Activated CD4-positive, alpha-beta T cell treated with anti-CD3 and anti-CD28 coated beads, Interleukin-2, amount 50 U/mL, for 48 hours (primary cell): ENCODE data around the gene CEP192.
"Not testable (repeated sequence)": the region's sequence is repeated elsewhere in the genome, so short reads cannot be mapped to it uniquely, and the experiment has no call there.

Experiments
- DNase-seq, 2 experiments: peaks; one replicate each; pipeline ENCODE4 v3.0.0-alpha.2; 2020

CEP192 gene

DNA sequence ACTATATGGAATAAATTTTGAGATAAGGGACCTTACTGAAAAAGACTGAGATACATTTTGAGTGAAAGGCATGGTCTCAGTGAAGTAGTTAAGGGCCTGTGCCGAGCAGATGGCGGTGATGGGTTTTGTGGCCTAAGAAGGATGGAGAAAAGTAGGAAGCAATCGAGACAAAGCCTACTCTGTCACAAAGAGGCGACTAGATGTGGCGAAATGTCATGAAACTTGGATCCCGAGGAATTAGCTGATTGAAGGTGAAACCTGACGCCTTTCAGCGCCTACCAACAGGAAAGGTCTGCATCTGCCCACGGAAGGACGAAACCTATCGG, 558 bp upstream of the CEP192 start:
- no peak for DNase-seq

DNA sequence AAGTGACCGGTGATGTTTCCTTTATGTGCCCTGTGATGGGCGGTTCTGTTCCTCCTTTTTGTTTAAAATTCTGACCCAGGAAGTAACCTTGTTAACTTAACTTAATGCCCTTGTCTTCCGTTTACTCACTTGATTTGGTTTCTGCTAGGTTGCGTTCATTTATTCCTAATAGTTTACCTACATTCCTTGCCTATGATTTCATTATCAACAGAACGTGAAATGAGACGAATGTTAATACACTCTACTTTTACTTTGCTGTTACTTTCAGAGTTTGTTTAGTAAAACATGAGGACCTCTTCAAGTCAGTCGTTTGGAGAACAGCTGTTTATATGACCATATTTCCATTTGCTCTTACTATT, 638 bp downstream of the CEP192 start:
- no peak for DNase-seq

DNA sequence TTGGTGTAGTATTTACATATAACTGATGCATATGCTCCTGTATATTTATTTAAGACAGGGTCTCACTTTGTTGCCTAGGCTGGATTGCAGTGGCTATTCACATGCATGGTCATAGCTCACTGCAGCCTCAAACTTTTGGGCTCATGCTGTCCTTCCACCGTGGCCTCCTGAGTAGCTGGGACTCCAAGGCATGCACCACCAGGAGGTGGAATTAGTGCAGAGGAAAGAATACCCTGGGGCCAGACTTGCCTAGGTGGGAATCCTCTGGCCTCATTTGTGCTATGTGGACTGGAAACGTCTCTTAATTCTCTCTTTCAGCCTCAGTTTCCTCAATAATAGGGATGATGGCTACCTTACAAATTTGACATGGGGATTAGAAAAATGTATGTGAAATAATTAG, 2.3 kb downstream of the CEP192 start:
- no peak for DNase-seq

DNA sequence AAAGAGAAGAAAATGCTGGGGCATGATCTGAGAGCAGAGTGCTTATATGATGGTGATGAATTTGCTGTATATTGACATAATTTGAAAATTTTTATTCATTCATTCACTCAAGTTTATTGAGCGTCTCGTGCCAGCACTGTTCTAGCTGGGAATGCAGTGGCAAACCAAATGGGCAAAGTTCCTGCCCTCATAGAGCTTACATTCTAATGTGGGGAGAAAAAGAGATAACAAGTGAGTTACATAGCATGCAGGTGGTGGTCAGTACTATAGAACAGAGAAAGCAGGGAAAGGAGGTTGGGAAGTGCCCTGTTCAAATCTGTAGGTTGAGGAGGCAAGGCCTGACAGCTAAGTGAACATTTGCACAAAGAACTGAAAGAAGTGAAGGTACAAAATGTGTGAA, 4.3 kb downstream of the CEP192 start:
- DNase-seq: no peak

DNA sequence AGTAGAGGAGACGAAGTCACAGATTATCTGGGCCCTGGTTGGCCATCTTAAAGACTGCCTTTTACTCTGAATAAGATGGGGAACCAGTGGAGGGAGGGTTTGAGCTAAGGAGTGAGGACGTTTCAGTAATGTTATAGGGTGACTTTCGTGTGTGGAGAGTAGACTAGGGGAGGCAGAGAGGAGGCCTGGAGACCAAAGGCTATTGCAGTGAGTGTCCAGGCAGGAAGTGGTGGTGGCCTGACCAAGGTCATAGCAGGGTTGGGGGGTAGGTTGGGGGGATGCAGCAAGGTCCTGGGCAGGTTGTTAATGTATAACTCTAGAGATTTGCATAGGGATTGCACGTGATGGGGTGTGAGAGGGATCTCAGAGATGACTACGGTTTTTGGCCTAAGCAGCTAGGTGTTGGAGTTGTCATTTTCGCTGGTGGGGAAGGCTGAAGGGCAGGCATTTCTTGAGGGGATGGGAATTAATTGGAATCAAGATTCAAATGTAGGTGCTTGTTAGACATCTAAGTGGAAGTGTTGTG, 4.9 kb downstream of the CEP192 start:
- DNase-seq: no peak

DNA sequence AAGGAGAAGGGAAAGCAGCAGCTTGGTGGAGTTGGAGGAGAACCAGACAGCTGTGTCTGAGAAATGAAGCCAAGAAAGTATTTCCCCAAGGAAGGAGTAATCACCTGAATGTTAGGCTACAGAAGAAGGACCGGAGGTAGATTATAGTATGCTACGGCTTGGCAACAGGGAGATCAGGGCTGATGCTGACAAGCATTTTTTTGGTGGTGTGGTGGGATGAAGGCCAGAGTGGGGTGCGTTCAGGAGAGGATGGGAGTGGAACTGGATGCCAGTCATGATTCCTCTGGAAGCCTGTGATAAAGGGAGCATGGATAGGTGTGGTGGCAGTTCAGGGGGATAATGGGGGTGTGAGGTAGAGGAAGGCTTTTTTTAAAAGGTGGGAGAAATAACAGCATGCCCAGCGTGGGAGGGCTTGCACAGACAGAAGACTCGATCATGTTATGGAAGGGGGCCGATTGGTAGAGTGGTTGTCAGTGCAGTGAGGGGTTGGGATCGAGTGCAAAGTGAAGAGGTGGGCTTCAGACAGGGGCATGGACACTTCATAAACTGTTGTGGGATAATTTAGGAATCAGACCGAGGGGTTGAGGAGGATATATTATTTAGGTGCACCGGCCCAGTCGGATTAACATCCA, 5.6 kb downstream of the CEP192 start:
- DNase-seq: no peak

DNA sequence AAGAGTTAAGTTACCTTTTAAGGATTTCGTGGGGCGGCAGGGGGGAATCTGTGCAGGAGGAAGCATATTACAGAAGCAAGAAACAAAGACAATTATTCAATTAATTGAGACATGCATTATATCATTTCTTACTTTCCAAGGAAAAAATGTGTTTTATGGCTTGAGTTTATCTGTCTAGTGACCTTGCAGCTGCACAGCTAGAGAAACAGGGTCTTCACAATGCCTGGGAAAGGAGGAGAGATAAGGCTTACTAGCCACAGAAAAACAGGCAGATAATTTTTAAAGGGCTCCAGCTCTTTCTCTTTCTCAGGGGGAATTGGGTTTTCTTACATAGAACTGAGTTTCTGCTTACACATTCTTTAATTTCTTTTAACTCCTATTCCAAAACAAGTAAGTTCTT, 6.2 kb downstream of the CEP192 start:
- not testable (repeated sequence) for DNase-seq

DNA sequence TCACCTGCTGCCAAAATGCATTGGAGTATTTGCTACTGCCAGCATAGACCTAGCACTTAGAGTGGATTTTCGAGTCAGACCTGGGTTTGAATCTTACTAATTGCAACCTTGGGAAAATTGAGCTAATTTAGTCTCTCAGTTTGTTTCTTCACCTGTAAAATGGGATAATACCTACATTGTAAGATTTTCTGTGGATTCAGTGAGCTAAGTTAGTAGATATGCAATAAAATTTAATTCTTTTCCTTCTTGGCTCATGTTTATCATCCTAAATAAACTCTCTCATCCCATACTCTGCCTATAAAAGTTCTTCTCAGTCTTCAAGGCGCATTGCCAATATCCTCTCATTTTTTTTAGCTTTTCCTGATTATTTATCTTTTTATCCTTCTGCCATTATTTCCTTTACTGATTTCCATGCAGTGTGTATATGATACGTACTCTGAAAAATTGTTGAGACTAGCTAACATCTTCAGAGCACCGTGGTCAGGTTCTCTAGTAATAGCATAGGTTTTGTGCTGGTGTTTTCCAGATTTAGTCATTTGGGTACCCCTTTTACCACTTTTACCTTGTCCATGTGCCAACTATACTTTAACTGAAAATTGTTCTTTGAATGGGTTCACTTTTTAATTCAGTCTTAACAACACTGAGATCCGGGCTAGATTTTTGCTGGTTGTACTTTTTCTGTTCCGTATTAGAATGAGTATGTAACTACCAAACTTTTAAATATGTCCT, 7.3 kb downstream of the CEP192 start:
- no peak for DNase-seq

DNA sequence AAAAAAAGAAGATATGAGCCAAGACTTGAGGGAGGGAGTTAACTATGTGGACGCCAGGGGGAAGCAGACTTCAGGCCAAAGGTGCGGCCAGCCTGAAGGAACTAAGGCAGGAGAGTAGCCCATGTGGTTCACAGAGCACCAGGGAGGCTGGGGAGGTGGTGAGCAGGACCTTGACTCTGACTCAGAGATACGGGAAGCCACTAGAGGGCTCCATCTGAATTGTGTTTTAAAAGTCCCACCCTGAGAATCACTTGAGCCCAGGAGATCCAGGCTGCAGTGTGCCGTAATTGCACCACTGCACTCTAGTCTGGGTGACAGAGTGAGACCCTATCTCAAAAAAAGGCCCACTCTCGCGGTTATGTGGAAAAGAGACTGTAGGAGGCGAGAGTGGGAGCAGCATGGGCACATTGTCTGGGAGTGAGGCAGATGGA, 12.3 kb downstream of the CEP192 start:
- peak in 1 of 2 experiments; percentile 35 for DNase-seq

DNA sequence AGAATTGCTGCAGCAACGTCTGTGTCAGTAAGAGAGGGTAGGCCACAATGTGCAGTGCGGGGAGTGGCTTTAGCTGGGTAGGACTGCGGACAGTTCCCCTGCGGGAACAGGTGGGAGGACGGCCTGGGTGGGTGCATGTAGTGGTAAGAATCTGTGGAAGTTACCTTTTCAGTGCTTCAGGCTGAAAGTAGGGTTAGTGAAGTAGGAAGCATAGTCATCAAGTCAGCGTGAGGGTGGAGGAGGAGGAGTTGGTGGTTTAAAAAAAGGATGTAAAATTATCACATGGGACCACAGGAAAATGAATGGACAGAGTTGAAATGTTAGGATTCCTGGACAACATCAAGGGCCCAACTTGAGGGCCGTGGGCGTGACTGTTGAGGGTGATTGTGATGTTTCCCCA, 13.2 kb downstream of the CEP192 start:
- no peak for DNase-seq

DNA sequence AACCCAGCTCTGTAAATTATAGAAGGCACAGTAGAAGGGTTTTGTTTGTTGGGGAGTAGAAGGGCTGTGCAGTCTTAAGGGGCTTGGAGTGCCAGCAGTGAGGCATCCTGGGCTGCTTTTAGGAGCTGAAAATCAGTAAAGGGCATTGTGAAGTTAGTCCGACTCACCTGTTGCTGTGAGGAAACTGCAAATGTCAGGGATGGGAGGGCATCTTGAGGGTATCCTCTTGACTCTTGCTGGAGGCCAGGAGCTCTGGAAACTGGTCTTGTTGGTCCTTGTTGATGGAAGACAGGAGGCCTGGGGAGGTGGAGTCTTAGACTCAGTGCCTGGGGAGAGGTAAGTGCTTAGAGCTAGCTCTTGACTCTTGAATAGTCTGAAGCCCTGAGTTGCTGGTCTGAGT, 14.1 kb downstream of the CEP192 start:
- DNase-seq: no peak

DNA sequence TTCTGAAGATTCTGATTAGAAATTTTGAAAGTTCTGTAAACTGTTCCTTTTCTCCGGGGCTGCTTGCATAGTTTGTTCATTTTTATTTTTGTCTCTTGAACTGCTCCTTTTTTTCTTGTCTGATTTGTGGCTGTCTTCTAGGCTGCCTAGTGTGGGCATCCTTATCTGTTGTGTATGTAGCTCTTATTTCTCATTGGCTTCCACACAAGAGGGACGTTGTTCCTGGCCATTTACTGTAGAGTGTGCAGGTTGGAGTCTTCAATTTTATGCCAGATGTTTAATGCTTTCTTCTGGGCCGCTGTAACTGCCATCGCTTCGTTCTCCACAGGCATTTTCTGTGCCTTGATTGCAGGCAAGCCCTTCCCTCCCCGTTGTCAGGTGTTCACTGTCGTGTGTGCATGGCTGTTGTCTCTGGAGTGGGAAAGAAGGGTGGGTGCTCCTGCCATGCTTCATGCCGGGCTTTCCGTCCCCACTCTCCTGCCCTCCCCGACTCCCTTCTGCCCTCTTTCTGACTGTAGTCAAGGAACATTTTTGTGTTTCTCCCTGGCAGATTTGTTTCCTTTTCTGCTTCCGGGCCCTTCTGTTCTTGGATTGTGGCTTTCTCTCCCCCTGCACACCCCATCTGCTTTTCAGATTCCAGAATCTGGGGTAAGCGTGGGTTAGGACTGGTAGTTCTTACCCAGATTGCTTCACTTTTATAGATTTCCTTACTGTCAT, 15.5 kb downstream of the CEP192 start:
- no peak for DNase-seq

DNA sequence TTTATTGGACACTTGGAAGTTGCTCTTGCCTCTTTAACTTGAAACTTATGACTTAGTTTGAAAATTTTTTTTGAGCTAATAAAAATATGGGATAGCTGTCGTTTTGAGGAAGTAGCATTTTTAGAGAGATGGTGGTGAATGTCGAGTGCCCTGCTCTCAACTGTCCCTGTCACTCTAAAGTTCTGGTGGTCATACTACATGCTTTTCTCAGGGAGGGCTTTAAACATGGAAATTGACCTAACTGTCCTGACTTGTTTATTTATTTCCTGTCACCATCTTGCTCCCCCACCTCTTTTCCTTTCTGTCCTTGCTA, 16.0 kb downstream of the CEP192 start:
- no peak for DNase-seq

DNA sequence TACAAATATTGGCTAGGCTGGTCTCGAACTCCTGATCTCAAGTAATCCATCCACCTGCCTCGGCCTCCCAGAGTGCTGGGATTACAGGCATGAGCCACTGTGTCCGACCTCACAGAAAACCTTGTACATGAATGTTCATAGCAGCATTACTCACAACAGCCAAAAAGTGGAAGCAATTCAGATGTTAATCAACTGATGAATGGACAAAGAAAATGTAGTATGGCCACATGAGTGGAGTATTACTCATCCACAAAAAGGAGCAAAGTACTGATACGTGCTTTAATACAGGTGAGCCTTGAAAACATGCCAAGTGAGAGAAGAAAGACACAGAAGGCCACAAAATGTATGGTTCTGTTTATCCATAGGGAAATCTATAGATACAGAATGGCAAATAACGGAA, 20.6 kb downstream of the CEP192 start:
- DNase-seq: no peak

DNA sequence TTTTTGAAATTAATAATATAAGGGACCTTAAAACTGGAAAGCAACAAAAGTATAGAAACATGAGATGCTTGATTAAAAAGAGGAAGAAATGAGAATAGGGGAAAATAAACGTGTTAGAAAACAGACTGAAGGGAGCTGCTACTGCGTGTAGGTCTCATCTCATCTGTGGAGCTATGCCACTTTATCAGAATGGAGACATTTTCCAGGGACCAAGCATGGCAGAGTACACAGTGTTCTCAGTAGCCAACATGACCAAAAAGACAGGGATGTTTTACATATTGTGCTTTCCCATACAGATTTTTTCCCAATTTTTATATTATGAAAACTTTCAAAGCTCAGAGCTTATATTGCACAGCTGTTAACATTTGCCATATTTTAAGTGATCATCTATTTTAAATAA, 23.1 kb downstream of the CEP192 start:
- no peak for DNase-seq

DNA sequence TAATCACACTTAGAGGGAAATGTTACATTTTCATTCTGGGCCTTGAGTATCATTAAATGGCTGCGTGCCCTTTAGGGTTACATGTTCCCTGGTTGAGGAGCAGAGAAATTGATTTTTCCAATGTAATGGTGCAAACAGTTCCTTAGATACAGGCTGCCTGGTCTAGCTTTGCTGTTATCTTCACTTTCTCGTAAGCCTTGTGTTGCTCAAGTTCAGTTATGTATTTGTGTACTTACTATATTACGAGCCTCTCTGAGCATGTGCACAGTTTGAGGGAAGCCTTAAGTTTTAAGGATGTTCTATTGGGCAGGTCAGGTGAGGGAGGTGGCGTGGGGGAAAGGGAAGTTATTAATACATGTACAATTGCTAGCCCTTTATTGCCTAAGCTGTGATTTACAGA, 23.7 kb downstream of the CEP192 start:
- DNase-seq: no peak

DNA sequence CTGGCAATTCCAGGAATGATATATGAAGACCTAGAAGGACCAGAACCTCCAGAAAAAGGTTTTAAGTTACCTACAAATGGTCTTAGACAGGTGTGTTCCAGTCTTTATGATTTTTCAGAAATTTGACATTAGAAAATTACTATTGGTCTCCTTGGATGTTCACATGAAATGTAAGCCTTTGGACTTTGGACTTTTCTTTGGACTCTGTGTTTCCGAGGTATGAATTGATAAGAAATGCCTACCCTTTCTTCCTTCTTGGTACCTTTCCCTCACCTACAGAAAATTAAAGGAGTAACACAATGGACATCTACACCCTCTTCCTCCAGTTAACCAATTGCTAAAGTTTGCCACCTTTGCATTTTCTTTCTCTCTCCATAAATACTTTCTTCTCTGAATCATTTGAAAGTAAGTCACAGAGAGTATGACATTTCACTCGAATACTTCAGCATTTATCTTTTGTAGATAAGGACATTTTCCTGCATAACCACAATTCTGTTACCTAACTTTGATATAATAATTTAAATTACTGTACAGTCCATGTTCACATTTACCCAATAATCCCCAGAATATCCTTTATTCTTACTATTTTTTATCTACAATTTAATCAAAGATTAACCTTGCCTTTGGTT, 26.2 kb downstream of the CEP192 start:
- DNase-seq: no peak

DNA sequence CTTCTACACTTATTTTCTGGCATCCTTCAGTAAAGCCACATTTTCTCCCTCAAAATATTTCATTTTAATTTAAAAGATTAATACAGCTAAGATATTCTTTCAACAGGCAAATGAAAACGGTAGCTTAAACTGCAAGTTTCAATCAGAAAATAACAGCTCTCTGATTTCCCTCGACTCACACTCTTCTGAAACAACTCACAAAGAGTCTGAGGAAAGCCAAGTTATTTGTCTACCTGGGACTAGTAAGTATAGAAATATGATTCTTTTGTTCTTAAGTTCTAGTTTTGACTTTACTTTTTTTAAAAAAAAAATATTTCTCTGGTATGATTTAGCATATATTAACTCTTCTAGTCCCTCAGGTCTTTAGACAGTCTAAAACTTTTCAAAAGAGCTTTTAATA, 27.2 kb downstream of the CEP192 start:
- DNase-seq: no peak

DNA sequence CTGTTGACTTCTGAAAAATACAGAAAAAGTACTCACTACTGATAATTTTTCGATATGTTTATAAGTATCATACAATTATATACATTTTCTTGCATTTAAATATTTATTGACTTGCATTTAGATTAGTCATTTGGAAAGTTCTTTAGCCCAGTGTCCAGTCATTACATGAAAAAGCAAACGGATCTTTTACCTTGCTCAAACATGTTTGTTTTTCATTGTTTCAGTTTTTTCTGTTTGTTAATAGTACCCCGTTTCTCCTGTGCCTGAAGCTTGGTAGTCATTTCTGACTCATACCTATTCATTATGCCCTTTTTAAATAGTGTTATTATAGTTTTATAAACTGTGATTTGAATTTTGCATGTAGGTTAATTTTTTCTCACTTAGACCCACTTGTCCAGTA, 28.1 kb downstream of the CEP192 start:
- no peak for DNase-seq

DNA sequence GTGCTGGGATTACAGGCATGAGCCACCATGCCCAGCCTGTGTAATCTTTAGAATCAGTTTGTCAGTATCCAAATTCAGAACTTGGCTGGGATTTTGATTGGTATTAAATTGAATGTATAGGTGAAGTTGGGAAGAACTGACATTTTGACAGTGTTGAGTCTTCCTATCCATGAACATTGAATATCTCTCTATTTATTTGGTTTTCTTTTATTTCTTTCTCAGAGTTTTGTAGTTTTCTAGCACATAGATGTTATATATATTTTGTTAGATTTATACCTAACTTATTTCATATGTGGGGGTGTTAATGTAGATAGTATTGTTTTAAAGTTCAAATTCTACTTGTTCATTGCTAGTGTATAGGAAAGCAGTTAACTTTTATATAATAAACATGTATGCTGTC, 31.5 kb downstream of the CEP192 start:
- no peak for DNase-seq

DNA sequence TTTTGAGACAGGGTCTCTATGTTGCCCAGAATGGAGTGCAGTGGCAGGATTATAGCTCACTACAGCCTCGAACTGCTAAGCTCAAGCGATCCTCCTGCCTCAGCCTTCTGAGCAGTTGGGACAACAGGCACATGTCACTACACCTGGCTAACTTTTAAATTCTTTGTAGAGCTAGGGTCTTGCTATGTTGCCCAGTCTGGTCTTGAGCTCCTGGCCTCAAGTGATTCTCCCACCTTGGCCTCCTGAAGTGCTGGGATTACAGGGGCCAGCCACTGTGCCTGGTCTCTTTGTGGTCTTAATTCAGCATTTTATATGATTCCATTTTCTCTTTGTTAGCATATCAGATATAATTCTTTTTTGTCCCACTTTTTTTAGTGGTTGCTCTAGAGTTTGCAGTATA, 34.1 kb downstream of the CEP192 start:
- no peak for DNase-seq

DNA sequence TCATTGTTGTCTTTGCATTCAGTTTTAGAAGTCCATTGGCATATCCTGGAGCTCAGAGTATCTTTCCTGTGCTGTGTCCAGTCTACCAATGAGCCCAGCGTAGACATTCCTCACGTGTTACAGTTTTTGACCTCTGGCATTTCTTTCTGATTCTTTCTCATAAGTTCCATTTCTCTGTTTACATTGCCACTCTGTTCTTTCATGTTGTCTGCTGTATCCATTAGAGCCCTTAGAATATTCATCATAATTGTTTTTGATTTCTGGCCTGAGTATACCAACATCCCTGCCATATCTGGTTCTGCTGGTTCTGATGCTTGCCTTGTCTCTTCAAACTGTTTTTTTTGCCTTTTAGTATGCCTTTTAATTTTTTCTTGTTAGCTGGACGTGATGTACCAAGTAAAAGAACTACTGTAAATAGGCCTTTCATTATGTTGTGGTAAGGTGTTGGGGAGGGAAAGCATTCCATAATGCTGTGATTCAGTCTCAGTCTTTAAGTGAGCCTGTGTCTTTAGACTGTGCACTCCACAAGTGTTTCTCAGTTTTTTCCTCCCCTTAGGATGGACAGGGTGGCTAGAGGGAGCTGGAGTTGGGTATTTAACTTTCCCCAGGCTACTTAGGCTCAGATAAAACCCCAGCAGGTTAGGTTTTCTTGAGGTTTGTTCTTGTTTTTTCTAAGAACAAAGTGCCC, 35.6 kb downstream of the CEP192 start:
- no peak for DNase-seq

DNA sequence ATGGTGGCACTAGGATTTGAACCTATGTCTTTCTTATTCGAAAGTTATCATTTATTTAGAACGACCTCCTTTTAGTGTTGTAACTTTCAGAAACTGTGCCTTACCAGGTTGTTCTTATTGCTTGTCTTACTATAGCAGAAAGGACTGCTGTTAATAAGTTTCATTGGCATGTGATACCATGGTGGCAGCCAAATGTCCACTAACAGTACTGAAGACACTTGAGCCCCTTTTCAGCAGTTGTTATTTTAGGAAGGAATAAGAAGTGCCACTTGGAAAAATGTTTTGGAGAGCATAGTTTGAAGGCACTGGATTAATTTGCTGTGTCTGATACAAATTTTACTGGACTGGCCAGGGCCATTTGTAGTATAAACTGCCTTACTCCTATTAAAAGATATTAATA, 37.7 kb downstream of the CEP192 start:
- no peak for DNase-seq
